ENCODE data around the gene INPP1.

DNA sequence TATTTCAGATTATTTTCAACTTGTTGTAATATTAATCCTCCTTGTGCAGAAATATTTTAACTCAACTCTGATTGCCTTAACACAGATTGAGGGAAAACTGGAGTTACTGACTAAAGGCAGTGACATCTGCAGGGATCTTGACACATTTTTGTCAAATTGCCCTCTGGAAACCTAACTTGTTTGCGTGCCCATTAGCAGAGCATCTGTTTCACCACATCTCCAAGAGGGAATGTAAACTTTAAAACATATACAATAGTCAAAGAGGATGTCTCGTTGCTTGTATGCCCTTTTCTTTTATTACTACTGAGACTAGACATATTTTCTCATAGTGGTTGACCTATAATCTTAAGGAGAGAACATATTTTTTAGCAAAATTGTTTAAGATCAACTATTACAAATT, 14.2 kb downstream of the INPP1 start:
- TF ChIP-seq CTCF (IDR thresholded peaks at IDR 0.05; ENCODE audit: low read depth, low read length) (no peak), EZH2phosphoT487 (IDR thresholded peaks at IDR 0.05; ENCODE audit: low read depth) (no peak)

Measured in OCI-LY3 (cell line).